ENCODE results near the gene C10orf120.

C10orf120 gene

DNA sequence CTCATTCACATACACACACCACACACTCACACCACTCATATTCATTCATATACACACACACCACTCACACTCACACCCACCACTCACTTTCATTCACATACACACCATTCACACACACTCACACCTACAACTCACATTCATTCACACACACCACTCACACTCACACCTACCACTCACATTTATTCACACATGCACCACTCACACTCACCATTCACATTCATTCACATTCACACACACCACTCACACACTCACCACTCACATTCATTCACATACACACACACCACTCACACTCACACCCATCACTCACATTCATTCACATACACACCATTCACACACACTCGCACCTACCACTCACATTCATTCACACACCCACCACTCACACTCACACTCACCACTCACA, 25.4 kb upstream of the C10orf120 start:
- Histone ChIP-seq H3K27me3 (ENCODE audit: insufficient read depth, low read length) (no peaks in the 10 kb centered on the region), H3K36me3 (ENCODE audit: insufficient read depth, low read depth, low read length) (no peaks in the 10 kb centered on the region), H3K4me1 (ENCODE audit: insufficient read depth, low read length) (no peaks in the 10 kb centered on the region), H3K9ac (ENCODE audit: low read depth, low read length) (no peak overlapping the region), H3K27ac (ENCODE audit: low read length) (no peak overlapping the region), H3K9me3 (ENCODE audit: insufficient read depth, low read depth, low read length) (no peaks in the 10 kb centered on the region), H3K4me3 (ENCODE audit: low read length) (no peak overlapping the region)

DNA sequence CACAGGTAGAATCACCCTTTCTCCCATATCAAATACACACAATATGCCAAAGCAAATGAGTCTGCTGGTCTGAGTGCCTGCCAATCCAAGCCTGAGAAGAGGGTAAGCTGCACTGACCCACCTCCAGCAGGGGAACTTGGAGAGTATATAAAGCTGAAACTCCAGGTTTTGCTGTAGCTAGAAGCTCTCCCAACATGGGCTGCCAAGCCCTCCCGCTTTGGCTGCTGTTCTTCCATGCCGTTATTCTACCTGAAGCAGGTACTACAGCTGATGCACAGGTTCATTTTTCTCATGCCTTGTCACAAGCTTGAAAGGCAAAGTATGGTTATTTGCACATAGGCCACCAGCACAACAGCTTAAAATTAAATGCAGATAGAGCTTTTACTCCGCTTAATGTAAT, 21.5 kb upstream of the C10orf120 start:
- Histone ChIP-seq H3K4me1 (ENCODE audit: insufficient read depth, low read length) (no peaks in the 10 kb centered on the region), H3K27ac (ENCODE audit: low read length) (no peak overlapping the region), H3K9ac (ENCODE audit: low read depth, low read length) (no peak overlapping the region), H3K9me3 (ENCODE audit: insufficient read depth, low read depth, low read length) (no peaks in the 10 kb centered on the region), H3K36me3 (ENCODE audit: insufficient read depth, low read depth, low read length) (no peaks in the 10 kb centered on the region), H3K4me3 (ENCODE audit: low read length) (no peak overlapping the region), H3K27me3 (ENCODE audit: insufficient read depth, low read length) (no peaks in the 10 kb centered on the region)

DNA sequence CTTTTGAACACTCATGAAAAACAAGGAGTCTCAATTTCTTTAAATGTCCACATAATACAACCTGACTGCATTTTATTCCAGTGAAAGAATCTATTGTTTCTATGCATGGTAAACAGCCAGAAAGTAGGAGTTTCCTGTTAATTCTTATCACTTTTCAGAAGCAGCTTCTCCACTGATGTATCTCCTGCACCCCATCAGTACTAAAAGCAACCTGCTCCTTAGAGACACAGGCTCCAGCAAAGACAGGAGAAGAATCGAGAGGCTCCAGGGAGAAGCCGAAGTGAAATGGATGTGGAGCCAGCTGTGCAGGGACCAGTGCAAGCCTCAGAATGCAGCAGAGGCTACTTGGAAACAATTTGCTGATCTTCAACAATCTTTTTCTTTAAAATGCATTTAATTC, 16.4 kb upstream of the C10orf120 start:
- Histone ChIP-seq H3K9ac (ENCODE audit: low read depth, low read length) (no peak overlapping the region), H3K4me1 (ENCODE audit: insufficient read depth, low read length) (no peaks in the 10 kb centered on the region), H3K4me3 (ENCODE audit: low read length) (no peak overlapping the region), H3K27me3 (ENCODE audit: insufficient read depth, low read length) (no peaks in the 10 kb centered on the region), H3K36me3 (ENCODE audit: insufficient read depth, low read depth, low read length) (no peaks in the 10 kb centered on the region), H3K9me3 (ENCODE audit: insufficient read depth, low read depth, low read length) (no peaks in the 10 kb centered on the region), H3K27ac (ENCODE audit: low read length) (no peak overlapping the region)

DNA sequence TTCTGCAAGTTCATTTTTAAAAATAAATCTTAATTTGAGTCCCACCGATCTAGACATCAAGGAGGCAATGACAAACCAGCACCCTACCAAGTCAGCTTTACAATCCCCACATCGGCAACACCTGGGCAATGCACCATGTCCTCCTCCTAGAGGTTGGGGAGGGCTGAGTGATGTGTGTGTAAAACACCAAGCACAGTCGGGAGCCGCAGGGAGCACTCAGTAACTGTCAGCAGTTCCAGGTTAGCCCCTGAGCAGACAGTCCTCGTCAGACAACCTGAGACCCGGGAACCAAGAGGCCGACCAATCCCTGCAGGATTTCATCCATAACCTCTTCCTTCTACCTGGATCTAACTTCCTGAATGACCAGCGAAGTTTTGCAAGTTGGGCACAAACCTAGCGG, 15.9 kb upstream of the C10orf120 start:
- no peak overlapping the region for H3K27ac ChIP-seq (ENCODE audit: low read length)
- H3K4me1 ChIP-seq (ENCODE audit: insufficient read depth, low read length): no peaks in the 10 kb centered on the region
- no peaks in the 10 kb centered on the region for H3K36me3 ChIP-seq (ENCODE audit: insufficient read depth, low read depth, low read length)
- no peaks in the 10 kb centered on the region for H3K27me3 ChIP-seq (ENCODE audit: insufficient read depth, low read length)
- H3K9me3 ChIP-seq (ENCODE audit: insufficient read depth, low read depth, low read length): no peaks in the 10 kb centered on the region
- no peak overlapping the region for H3K4me3 ChIP-seq (ENCODE audit: low read length)
- H3K9ac ChIP-seq (ENCODE audit: low read depth, low read length): no peak overlapping the region

DNA sequence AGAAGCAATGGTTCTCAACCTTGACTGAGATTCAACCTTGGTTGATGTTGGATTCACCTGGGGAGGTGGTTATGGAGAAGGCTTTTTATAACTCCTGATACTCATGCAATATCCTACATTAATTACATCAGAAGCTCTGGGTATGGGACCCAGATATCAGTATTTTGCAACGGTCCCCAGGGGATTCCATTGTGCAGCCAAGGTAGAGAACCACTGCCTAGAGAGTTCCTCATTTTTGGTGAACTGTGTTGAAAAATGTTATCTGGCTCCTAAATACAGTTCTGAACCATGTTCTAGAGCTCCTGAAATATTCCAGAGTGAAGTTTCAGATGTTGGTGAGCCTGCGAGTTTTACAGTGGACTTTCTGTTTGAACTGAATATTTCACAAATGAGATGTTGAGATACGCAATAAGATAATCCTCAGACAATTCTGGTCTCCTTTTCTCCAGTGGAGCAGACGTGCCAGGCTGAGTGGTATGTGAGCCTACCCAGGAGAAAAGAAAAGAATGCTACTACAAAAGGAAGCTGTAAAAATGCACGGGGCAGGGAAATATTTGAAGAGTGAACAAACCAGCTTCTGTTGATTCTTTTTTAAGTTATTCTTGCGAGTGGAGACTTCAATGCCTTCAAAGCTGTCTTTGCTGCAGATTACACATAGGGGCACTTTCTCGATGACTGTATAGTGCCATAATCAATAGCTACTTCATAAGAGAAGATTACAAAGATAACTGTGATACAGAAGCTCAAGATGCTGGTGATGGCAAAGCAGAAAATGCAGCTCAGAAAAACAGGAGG, 13.6 kb upstream of the C10orf120 start:
- peaks cover 4% of the 10 kb centered on the region; the same call in 1 of the 2 replicates for H3K4me1 ChIP-seq (ENCODE audit: insufficient read depth, low read length)
- no peak overlapping the region for H3K4me3 ChIP-seq (ENCODE audit: low read length)
- no peaks in the 10 kb centered on the region for H3K36me3 ChIP-seq (ENCODE audit: insufficient read depth, low read depth, low read length)
- no peaks in the 10 kb centered on the region for H3K27me3 ChIP-seq (ENCODE audit: insufficient read depth, low read length)
- no peak overlapping the region for H3K27ac ChIP-seq (ENCODE audit: low read length)
- H3K9ac ChIP-seq (ENCODE audit: low read depth, low read length): no peak overlapping the region
- no peaks in the 10 kb centered on the region for H3K9me3 ChIP-seq (ENCODE audit: insufficient read depth, low read depth, low read length)

DNA sequence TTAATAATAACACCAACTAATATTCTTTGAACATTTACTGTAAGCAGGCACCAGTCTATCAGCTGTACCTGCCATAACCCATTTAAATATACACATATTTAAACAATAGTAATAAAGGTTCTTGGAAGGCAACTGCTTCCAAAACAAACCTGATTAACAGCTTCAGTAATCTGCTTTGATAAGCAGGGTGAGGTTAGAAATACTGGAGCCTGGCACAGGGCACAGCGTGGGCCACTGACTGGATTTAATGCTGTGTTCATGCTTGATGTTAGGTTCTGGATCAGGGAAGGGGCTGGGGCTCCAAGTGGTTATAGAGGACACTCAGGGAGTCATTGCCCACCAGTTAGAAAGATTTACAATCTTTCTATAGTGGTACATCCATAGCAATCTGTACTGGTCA, 10.9 kb upstream of the C10orf120 start:
- no peaks in the 10 kb centered on the region for H3K9me3 ChIP-seq (ENCODE audit: insufficient read depth, low read depth, low read length)
- H3K27me3 ChIP-seq (ENCODE audit: insufficient read depth, low read length): no peaks in the 10 kb centered on the region
- H3K4me1 ChIP-seq (ENCODE audit: insufficient read depth, low read length): peaks cover 4% of the 10 kb centered on the region; the same call in 1 of the 2 replicates
- no peak overlapping the region for H3K4me3 ChIP-seq (ENCODE audit: low read length)
- no peak overlapping the region for H3K27ac ChIP-seq (ENCODE audit: low read length)
- no peaks in the 10 kb centered on the region for H3K36me3 ChIP-seq (ENCODE audit: insufficient read depth, low read depth, low read length)
- H3K9ac ChIP-seq (ENCODE audit: low read depth, low read length): no peak overlapping the region

DNA sequence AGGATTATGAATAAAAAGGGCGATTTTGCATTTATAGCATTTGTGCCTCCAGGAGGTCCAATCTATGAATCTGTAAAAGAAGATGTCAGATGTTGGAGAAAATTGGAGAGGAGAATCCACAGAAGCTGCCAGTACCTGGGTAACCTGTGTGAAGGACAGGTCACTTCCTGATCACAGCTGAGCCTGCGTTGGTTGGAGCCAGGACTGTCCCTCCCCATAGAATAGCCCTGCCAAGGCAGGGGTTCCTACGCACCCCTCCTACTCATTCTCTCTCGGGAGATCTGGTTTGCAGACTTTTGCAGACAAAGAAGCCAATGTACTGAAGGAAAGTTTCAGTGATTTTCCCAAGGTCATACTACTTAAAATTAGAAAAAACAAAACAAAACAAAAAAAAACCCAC, 10.3 kb upstream of the C10orf120 start:
- peaks cover 4% of the 10 kb centered on the region; the same call in 1 of the 2 replicates for H3K4me1 ChIP-seq (ENCODE audit: insufficient read depth, low read length)
- H3K36me3 ChIP-seq (ENCODE audit: insufficient read depth, low read depth, low read length): no peaks in the 10 kb centered on the region
- H3K27me3 ChIP-seq (ENCODE audit: insufficient read depth, low read length): no peaks in the 10 kb centered on the region
- no peak overlapping the region for H3K9ac ChIP-seq (ENCODE audit: low read depth, low read length)
- no peak overlapping the region for H3K27ac ChIP-seq (ENCODE audit: low read length)
- no peak overlapping the region for H3K4me3 ChIP-seq (ENCODE audit: low read length)
- no peaks in the 10 kb centered on the region for H3K9me3 ChIP-seq (ENCODE audit: insufficient read depth, low read depth, low read length)

DNA sequence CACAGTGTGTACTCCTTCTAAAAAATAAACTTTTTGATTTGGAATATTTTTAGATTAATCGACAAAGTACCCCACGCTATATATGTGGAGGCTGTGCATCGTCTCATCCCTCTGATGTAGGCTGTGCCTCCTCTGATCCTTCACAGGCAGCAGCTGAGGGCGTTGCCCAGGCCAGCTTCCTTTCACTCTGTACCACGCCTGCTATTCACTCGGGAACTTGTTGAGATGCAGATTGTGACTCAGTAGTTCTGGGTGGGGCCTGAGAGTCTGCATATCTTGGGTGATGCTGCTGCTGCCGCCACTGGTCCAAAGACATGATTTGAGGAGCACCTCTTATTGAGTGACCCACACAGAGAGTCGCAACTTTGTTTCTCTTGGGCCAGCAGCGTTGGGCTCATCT, 7.9 kb upstream of the C10orf120 start:
- Histone ChIP-seq H3K9ac (ENCODE audit: low read depth, low read length) (no peak overlapping the region), H3K27me3 (ENCODE audit: insufficient read depth, low read length) (no peaks in the 10 kb centered on the region), H3K9me3 (ENCODE audit: insufficient read depth, low read depth, low read length) (no peaks in the 10 kb centered on the region), H3K36me3 (ENCODE audit: insufficient read depth, low read depth, low read length) (no peaks in the 10 kb centered on the region), H3K4me3 (ENCODE audit: low read length) (no peak overlapping the region), H3K4me1 (ENCODE audit: insufficient read depth, low read length) (peaks cover 4% of the 10 kb centered on the region; the same call in 1 of the 2 replicates), H3K27ac (ENCODE audit: low read length) (no peak overlapping the region)

DNA sequence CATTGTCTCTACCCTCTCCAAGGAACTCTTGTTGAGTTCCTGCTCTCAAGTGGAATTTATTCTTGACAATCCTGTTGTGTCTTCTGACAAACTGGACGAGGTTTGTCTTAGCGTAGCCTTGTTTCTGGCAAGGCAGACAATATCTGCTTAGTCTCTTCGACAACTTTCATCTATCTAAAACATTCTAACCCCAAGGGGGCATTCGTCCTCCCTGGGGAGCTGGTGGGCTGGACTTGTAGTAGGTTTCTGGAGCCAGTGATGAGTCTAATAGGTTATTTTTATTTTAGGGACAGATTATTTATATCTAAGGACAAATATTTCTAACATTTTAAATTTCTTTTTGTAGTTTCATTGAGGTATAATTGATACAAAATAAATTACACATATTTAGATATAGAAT, 7.3 kb upstream of the C10orf120 start:
- no peaks in the 10 kb centered on the region for H3K36me3 ChIP-seq (ENCODE audit: insufficient read depth, low read depth, low read length)
- H3K27me3 ChIP-seq (ENCODE audit: insufficient read depth, low read length): no peaks in the 10 kb centered on the region
- no peaks in the 10 kb centered on the region for H3K9me3 ChIP-seq (ENCODE audit: insufficient read depth, low read depth, low read length)
- no peak overlapping the region for H3K4me3 ChIP-seq (ENCODE audit: low read length)
- H3K27ac ChIP-seq (ENCODE audit: low read length): no peak overlapping the region
- H3K4me1 ChIP-seq (ENCODE audit: insufficient read depth, low read length): peaks cover 4% of the 10 kb centered on the region; the same call in 1 of the 2 replicates
- no peak overlapping the region for H3K9ac ChIP-seq (ENCODE audit: low read depth, low read length)

DNA sequence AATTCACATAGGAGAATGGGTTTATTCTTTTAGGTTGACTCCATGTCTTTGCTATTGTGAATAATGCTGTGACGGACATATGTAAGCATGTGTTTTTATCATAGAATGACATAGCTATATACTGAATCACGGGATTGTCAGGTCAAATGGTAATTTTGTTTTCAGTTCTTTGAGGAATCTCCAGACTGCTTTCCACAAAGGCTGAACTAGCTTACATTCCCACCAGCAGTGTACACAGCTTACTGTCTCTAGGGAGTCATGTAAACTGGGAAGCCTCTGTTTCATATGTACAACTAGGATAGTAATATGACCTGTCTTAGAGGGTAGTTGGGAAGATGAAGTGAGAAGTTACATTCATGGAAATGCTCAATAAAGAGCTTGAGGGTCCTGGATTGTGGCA, 6.8 kb upstream of the C10orf120 start:
- Histone ChIP-seq H3K9me3 (ENCODE audit: insufficient read depth, low read depth, low read length) (no peaks in the 10 kb centered on the region), H3K36me3 (ENCODE audit: insufficient read depth, low read depth, low read length) (no peaks in the 10 kb centered on the region), H3K27ac (ENCODE audit: low read length) (no peak overlapping the region), H3K4me1 (ENCODE audit: insufficient read depth, low read length) (peaks cover 9% of the 10 kb centered on the region; the same call in 1 of the 2 replicates), H3K4me3 (ENCODE audit: low read length) (no peak overlapping the region), H3K9ac (ENCODE audit: low read depth, low read length) (no peak overlapping the region), H3K27me3 (ENCODE audit: insufficient read depth, low read length) (no peaks in the 10 kb centered on the region)

DNA sequence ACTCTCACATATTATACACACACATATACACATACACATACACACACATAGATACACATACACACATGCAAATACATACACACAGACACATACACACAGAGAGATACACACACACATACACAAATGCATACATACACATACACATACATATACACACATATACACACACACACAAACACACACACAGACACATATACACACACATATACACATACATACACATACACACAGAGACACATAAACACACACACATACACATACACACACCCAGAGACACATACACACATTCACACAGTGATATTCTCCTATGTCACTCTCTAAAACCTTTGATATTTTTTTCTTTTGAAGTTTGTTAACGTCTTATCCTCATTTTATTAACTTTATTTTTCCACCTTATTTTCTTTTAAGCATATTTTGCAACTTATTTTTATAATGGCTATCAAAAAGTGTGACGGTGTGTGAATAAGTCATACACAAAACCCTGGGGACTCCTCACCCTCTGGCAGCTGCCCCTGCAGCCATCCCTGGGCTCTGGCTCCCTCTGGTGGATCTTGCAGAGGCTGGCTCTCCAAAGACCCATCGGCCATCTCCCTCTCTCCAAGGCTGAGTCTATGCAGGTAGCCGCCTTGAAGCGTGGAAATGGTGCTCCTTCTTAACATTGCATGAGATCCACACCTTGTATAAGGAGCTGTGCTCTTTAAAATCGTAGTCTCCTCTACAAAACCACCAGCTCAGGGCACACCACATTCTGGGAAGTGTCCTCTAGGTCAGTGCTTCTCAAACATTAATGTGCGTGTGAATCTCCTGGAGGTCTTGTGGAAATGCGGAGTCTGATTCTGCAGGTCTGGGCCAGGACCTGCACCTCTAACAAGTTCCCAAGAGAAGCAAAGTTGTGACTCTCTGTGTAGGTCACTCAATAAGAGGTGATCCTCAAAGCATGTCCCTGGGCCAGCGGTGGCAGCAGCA, 4.1 kb upstream of the C10orf120 start:
- Histone ChIP-seq H3K4me3 (ENCODE audit: low read length) (no peak overlapping the region), H3K9me3 (ENCODE audit: insufficient read depth, low read depth, low read length) (no peaks in the 10 kb centered on the region), H3K4me1 (ENCODE audit: insufficient read depth, low read length) (0 out of 2 replicates have a peak, but pooled peaks cover 4% of the 10 kb centered on the region), H3K36me3 (ENCODE audit: insufficient read depth, low read depth, low read length) (no peaks in the 10 kb centered on the region), H3K9ac (ENCODE audit: low read depth, low read length) (no peak overlapping the region), H3K27me3 (ENCODE audit: insufficient read depth, low read length) (no peaks in the 10 kb centered on the region), H3K27ac (ENCODE audit: low read length) (no peak overlapping the region)
